NCI-H1105 (cell line): ENCODE measurements around the gene CHTF18.

Experiments
- DNase-seq: peaks from one replicate; lab custom pipeline; 2025; lab: John Stamatoyannopoulos, UW

Gene CHTF18

DNA sequence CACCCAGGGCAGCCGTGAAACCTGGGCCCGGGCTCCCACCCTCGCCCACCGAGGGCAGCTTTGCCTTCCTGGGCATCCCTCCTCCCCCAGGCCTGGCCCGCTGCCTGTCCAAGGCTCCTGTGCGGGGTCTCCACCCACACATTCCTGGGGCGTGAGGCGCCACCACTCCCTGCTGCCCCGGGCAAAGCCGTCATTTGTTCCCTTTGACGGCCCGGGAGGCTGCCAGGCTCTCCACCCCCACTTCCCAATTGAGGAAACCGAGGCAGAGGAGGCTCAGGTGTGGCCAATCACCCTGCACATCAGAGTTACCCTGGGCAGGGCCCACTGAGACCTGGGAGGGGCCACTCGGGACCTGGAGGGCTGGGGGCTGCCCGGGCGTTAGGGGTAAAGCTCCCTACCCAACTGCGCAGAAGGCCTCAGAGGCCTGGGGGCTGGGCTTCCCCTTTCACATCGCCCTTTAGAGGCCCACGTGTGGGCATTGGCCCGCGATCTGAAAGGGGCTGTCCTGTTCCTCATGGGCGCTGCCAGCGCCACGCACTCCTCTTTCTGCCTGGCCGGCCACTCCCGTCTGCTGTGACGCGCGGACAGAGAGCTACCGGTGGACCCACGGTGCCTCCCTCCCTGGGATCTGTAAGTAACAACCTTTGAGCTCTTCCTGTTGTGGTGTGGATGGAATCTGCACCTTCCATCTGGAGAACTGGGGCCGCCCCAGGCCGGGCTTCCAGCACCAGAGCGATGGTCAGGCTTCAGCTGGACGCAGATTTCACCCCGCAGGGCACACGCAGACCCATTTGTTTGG is 27.7 kb upstream of the CHTF18 start, which contains the start of gene MSLN:
Gene MSLN (plus strand): TSS at position 190 of the 799 bp plus-strand sequence. CDS start 1,947 bp downstream, outside the sequence.
- no peak for DNase-seq

DNA sequence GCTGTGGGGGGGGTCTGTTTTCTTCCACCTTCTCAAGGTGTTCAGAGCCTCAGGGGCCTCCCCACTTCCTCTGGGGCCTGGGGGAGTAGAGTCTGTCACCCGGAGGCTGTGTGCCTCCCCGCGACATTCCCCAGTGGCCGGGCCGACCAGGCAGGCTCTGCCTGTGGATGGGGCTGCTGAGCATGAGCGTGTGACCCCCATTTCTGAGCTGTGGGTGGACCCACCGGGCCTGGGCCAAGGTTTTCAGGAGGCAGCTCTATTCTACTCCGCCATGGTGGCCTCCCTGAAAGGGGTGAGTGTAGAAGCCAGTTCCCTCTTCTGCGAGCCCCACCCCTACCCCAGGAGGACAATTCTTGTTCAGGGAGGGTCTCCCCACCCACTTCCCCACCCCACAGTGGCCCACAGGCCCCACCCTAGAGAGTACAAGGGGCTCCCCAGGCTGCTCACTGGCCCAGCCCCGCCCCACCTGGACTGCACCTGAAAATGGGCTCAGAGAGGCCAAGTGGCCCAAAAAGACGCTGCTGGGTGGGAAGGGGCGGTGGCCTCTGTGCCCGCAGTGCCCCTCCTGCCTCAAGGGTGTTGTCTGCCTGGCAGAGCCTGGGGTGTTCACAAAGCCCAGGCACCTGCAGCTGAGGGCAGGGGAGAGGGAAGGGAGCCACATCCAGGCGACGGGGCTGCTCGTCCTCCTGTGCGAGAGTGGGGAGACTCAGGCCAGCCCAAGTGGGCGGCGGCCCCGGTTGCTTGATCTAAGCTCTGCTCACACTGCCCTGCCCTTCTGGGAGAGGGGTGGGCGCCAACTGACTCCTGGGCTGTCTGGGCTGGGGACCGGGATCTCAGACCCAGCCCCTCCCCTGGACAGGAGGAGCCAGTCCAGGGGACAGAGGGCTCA is 26.6 kb upstream of the CHTF18 start:
- no peak for DNase-seq

DNA sequence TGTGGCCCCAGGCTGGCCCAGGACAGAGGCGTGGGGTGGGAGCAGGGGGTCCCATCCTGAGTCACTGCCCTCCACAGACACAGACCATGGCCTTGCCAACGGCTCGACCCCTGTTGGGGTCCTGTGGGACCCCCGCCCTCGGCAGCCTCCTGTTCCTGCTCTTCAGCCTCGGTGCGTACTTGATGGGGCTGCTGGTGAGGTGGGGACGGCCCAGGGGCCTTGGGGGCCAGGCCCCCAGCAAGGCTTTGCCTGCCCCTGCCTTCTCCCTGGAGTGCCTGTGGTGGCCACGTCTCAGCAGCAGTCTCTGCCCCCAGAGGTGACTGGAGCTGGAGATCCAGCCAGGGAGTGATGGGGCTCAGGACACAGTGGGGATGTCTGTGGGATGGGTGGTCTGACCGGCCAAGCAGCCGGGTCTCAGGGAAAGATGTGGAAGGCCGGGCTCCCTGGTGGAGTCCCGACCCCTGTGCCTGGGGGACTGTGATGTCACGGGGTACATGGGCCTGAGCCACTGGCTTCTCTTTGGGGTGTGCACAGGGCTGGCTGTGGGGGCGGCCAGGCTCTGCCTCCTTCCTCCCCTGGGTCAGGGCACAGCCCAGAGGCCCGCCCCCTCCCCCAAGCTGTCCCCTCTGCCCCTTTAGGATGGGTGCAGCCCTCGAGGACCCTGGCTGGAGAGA is 25.7 kb upstream of the CHTF18 start:
- DNase-seq, result no peak

DNA sequence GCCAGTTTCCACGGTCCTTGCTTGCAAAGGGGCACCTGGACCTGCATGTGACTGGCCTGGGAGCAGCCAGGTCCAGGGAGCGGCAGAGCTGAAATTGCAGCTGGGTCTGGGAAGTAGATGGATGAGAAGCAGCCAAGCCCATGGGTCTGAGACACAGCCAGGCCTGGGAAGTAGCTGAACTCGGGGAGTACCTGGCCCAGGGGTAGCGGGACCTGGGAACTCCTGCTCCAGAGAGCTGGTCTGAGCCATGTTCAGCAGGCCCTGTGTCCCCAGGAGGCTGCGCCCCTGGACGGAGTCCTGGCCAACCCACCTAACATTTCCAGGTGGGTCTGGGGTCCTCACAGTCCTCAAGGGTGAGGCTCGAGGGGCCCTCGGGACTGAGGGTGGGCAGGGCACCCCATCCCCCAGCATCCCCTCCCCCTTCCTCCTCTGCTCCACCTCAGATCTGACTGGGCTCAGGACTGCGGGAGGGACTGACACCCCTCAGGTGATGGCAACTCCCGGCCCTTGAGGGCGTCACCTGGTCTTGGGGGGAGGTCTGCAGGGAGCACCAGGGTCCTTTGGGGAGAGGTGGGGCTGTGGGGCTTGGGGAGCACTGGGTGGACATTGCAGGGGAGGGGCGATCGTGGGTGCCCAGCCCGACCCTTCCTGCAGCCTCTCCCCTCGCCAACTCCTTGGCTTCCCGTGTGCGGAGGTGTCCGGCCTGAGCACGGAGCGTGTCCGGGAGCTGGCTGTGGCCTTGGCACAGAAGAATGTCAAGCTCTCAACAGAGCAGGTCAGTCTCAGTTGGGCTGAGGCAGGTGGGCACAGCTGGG is 24.8 kb upstream of the CHTF18 start:
- no peak for DNase-seq

DNA sequence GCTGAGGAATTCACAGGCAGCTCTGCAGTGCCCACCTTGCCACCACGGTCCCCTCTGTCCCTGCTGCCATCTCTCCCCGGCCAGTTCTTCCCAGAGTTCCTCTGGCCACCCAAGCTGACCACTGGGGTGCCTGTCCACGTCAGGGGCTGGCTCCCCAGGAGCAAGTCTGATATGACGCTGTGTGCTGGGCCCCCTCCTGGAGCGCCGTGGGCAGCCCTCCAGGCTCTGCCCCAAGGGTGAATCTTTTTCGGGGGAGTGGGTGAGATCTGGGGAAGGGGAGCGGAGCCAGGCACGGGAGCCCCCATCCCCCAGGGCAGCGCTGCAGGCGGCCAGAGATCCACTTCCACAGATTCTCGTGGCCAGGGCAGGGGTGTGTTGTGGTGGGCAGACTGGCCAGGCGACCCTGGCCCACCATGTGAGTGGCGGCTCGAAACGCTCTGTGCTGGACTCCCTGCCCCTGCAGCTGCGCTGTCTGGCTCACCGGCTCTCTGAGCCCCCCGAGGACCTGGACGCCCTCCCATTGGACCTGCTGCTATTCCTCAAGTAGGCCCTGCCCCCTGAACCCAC is 24.2 kb upstream of the CHTF18 start:
- DNase-seq, result no peak

DNA sequence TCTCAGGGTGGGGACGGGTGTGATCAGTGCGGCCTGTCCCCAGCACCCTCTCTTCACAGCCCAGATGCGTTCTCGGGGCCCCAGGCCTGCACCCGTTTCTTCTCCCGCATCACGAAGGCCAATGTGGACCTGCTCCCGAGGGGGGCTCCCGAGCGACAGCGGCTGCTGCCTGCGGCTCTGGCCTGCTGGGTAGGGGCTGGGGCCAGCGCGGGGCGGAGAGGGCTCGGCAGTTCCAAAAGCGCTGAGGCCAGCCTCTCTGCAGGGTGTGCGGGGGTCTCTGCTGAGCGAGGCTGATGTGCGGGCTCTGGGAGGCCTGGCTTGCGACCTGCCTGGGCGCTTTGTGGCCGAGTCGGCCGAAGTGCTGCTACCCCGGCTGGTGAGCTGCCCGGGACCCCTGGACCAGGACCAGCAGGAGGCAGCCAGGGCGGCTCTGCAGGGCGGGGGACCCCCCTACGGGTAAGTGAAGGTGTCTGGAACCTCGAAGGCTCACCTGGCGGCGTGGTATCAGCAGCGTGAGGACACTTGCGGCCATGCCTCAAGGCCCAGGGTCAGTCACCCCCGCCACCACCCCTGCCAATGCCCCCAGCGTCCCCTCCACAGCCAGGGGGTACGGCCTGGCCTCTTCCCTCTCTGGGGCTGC is 23.5 kb upstream of the CHTF18 start:
- no peak for DNase-seq

DNA sequence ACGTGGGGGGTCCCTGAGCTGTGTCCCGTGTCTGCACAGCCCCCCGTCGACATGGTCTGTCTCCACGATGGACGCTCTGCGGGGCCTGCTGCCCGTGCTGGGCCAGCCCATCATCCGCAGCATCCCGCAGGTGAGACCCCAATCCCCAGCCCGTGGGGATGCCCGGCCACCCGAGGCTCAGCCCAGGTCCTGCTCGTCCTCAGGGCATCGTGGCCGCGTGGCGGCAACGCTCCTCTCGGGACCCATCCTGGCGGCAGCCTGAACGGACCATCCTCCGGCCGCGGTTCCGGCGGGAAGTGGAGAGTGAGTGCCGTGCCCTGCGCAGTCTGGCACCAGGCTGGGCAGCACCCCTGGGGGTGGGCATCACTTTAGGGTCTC is 22.9 kb upstream of the CHTF18 start:
- DNase-seq, result no peak

DNA sequence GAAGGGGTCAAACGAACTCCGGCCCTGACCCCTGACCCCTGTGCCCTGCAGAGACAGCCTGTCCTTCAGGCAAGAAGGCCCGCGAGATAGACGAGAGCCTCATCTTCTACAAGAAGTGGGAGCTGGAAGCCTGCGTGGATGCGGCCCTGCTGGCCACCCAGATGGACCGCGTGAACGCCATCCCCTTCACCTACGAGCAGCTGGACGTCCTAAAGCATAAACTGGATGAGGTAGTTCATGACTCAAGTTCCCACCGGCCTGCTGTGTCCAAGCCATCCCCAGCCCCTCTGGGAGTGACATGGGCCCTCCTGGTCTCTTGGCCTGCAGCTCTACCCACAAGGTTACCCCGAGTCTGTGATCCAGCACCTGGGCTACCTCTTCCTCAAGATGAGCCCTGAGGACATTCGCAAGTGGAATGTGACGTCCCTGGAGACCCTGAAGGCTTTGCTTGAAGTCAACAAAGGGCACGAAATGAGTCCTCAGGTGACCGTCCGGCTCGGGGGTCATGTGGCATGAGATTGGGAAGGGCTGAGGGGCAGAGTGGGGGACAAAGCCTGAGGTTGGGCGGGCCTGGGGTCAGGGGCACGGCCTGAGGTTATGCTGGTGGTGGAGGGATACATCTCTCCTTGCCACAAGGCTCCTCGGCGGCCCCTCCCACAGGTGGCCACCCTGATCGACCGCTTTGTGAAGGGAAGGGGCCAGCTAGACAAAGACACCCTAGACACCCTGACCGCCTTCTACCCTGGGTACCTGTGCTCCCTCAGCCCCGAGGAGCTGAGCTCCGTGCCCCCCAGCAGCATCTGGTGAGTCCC is 22.2 kb upstream of the CHTF18 start:
- no peak for DNase-seq

DNA sequence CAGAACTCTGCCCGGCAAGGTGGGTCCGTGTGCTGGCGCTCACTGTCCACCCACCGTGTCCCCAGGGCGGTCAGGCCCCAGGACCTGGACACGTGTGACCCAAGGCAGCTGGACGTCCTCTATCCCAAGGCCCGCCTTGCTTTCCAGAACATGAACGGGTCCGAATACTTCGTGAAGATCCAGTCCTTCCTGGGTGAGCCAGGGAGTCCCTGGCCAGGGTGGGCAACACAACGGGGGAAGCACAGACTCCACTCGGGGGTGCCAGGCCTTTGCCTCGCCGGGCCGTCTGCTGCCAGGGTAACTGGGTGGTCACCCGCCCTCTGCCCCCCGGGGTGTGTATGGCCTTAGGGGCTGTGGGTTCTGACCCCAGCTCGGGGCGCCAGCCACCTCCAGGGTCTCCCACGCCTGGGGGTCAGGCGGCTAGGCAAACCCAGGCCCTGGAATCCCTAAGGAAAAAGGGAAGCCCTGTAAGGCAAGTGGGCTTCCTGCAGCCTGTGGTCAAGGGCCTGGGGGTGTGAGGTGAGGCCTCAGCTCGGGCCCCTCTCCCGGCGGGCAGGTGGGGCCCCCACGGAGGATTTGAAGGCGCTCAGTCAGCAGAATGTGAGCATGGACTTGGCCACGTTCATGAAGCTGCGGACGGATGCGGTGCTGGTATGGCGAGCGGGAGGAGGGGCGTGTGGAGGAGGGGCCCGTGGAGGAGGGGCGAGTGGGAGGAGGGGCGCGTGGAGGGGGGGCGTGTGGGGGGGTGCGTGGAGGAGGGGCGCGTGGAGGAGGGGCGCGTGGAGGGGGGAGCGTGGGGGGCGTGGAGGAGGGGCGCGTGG is 21.4 kb upstream of the CHTF18 start:
- no peak for DNase-seq

DNA sequence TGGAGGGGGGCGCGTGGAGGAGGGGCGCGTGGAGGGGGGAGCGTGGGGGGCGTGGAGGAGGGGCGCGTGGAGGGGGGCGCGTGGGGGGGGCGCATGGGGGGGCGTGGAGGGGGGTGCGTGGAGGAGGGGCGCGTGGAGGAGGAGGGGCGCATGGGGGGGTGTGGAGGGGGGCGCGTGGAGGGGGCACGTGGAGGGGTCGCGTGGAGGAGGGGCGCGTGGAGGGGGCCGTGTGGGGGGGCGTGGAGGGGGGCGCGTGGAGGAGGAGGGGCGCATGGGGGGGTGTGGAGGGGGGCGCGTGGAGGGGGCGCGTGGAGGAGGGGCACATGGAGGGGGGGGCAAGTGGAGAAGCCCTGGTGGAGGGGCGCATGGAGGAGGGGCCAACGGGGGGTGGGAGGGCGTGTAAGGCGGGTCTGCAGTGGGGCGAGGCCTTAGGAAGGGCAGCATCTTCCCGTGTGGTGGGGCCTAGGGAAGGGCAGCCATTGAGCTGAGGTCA is 20.6 kb upstream of the CHTF18 start:
- DNase-seq, result no peak

DNA sequence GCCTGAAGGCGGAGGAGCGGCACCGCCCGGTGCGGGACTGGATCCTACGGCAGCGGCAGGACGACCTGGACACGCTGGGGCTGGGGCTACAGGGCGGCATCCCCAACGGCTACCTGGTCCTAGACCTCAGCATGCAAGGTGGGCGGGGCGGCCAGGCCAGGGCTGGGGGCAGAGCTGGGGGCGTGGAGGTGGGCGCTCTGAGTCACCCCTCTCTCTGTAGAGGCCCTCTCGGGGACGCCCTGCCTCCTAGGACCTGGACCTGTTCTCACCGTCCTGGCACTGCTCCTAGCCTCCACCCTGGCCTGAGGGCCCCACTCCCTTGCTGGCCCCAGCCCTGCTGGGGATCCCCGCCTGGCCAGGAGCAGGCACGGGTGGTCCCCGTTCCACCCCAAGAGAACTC is 20.0 kb upstream of the CHTF18 start:
- no peak for DNase-seq

DNA sequence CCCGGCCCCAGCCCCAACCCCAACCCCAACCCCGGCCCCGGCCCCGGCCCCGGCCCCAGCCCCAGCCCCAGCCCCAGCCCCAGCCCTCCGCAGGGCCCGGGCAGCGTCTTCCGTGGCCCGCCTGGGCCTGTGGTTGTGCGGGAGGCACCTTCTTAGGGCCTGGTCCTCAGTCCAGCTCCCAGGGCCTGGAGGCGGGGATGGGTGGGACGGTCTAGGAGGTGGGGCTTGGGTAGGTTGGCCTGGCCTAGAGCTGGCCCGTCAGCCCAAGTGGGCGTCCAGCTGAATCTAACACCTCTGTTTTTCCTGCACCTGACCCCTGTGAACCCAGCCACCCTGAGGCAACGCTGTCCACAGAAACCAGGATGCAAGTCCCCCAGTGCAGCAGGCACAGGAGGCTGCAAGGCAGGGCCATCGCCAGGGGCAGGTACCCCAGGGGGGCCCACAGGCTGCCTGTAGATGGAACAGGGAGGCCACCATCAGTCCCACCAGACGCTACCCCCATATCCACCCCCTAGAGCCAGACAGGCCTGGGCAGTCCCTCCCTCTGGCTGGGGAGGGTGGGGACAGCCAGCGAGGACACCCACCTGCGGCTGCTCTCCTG is 19.1 kb upstream of the CHTF18 start:
- no peak for DNase-seq

DNA sequence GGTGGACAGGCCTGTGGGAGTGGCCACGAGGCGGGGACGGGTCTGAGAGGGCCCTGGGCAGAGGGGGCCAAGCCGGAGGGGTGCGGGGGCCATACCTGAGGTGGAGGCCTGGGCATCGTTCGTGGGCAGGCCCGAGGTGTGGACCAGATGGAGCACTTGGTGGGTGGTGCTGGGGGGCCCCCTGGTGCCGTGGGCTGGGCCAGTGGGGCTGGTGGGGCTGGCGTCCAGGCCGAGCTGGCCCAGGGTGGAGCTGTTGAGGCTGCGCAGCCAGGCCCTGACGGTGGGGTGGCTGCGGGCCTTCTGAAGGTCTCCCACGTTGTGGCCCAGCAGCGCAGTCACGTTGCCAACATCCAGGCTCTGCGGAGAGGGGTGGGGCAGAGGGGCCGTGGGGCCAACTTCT is 18.5 kb upstream of the CHTF18 start:
- no peak for DNase-seq

DNA sequence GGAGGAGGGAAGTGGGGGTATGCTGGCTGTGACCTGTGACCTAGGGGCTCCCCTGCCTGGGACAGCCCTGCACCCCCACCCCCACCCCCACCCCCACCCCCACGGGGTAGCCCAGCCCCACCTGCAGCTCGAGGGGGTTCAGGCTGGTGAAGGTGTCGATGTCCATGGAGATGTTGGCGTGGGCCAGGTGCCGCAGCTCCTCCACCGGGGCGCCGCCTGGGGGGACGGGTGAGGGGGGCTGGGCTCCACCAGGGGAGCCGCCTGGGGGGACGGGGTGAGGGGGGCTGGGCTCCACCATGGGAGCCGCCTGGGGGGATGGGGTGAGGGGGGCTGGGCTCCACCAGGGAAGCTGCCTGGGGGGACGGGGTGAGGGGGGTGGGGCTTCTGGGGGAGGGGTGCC is 18.0 kb upstream of the CHTF18 start:
- DNase-seq, result no peak

DNA sequence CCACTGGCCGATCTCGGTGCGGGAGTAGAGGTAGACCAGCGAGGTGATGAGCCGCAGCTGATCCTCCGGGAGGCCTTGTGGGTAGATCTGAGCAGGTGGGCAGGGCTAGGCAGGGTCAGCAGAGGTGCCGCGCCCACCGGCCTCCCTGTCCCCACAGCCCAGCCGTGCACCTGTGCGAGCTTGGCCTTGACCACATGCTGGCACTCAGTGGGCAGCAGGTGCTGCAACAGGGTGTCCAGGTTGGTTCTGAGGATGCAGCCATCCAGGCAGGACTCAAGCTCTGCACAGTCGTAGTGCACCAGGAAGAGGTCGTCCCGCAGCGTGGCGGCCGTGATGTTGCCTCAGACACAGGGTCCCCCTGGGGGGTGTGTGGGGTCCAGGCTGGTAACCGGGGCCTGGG is 15.5 kb upstream of the CHTF18 start:
- no peak for DNase-seq

DNA sequence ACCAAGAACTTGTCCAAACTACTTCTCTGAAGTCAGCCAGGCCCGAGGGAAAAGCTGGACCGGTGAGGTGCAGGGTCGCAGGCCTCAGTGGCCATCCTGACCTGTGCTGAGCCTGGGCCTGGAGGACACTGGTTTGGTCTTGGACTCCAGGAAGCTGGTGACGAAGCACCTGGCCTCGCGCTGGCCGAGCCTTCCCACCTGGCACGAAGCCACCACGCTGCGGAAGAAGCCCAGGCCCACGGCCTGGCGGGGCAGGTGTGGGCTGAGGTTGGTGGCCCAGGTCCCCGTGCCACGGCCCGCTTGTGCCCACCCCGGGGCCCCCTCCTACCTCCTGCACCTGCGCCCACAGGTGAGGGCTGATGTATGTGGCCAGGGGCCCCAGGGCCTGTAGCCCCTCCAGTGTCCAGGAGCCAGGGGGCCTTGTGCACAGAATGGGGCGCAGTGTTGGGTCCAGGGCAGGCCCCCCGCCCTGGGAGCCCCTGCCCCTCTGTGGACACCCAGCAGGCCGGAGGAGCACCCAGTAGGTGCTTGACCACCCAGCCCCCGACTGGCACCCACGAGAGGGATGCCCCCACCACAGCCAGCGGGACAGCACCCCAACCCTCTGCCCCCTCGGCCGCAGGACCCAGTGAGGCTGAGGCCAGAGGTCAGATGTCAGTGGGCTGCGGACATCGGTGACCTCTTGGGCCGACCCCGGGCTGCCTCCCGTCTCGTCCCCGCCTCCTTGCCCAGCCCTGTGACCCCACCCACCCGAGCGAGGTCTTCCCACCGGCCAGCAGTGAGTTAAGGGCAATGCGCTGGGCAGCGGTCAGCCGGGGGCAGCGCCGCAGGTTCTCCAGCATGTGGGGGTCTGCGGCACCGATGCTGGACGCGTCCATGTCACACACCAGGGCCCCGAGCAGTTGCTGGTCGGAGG is 14.1 kb upstream of the CHTF18 start:
- DNase-seq, result no peak

DNA sequence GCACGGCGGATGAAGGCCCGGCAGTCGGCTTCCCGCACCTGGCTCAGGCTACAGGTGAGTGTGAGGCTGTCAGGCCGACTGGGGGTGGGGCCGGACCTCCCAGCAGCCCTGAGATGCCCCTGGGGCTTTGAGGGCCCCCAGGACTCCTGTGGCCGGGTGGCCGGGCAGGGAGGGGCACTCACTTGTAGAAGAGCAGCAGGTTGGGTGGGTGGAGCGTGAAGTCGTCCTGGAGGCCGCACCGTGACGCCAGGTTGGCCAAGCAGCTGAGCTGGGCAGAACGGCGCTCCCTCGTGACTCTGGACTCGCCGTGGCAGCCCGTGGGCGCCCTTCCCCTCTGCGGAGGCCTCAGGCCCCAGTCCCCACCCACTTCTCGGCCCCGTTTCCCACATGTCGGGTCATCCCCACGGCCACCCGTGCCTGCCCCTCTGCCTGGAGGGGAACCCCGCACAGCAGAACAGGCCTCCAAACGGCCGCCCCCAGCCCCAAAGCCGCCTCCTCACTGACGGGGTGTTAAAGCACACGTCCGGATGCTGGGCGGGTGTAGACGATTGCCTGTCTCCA is 13.1 kb upstream of the CHTF18 start:
- DNase-seq, result no peak
